HUES6 (cell line): ENCODE data around the gene RPL18.

ENCODE experiments used
- H3K27ac ChIP-seq: 2 replicates; pipeline ENCODE4 v1.7.0; 2013; ENCODE audit warnings: low read depth, mild to moderate bottlenecking, low read length, inconsistent platforms
- H3K27me3 ChIP-seq: 2 replicates; pipeline ENCODE4 v1.6.1; 2013; ENCODE audit warnings: low read length; ENCODE audit not compliant: control insufficient read depth, insufficient read depth
- H3K36me3 ChIP-seq: 2 replicates; pipeline ENCODE4 v1.6.1; 2013; ENCODE audit warnings: low read length; ENCODE audit not compliant: control insufficient read depth, insufficient read depth
- H3K4me1 ChIP-seq: 2 replicates; pipeline ENCODE4 v1.6.1; 2013; ENCODE audit warnings: low read length; ENCODE audit not compliant: control insufficient read depth, insufficient read depth
- H3K4me3 ChIP-seq: 2 replicates; pipeline ENCODE4 v1.5.1; 2013; ENCODE audit warnings: low read depth, low read length
- H3K9ac ChIP-seq: one replicate; pipeline ENCODE4 v1.6.1; 2013; ENCODE audit warnings: mild to moderate bottlenecking, low read length
- H3K9me3 ChIP-seq: 2 replicates; pipeline ENCODE4 v1.6.1; 2013; ENCODE audit warnings: low read depth, low read length; ENCODE audit not compliant: control insufficient read depth, insufficient read depth

Gene RPL18

GRCh38 chr19:48617146-48617937, 1.6 kb downstream of the RPL18 start:
- peak overlapping the region; percentile 38 for H3K27ac ChIP-seq

DNA sequence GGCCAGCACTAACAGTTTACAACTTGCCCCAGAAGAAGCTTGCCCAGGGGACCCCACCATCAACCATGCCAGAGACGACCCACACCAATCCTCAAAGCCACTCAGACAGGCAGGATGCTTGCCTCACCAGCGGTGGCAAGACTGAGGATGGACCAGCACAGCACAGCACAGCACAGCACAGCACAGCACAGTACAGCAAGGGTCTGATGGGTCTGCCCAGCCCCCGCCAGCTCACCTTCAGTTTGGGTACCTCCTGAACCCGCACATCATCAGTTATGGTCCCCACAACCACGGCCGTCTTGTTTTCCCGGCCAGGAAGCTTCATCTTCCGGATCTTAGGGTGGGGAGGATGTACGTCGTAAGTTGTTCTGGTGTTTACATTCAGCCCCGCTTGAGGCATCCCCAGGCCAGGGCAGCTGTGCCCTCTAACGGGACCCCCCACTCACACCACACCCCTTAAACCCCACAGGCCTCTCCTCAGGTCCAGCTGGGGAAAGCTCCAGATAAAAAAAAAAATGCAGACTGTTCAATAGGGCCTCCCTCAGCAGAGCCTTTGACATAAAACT, 2.4 kb downstream of the RPL18 start:
- H3K27ac ChIP-seq: peak overlapping the region; percentile 38; the same call in 1 of the 2 replicates
- H3K27me3 ChIP-seq: no peaks in the 10 kb centered on the region
- no peak overlapping the region for H3K4me3 ChIP-seq
- H3K9ac ChIP-seq: peak overlapping the region; percentile 95
- peaks cover 43% of the 10 kb centered on the region for H3K4me1 ChIP-seq
- peaks cover 43% of the 10 kb centered on the region for H3K36me3 ChIP-seq
- no peaks in the 10 kb centered on the region for H3K9me3 ChIP-seq

More at GRCh38 chr19:48617146-48617937, 1.6 kb downstream of the RPL18 start:
- H3K27me3 ChIP-seq: no peaks in the 10 kb centered on the region
- H3K4me3 ChIP-seq: peak overlapping the region; percentile 91
- H3K9me3 ChIP-seq: no peaks in the 10 kb centered on the region
- H3K36me3 ChIP-seq: peaks cover 41% of the 10 kb centered on the region
- peaks cover 43% of the 10 kb centered on the region for H3K4me1 ChIP-seq
- H3K9ac ChIP-seq: peak overlapping the region; percentile 95

GRCh38 chr19:48616041-48616436, 2.9 kb downstream of the RPL18 start:
- Histone ChIP-seq H3K9ac (peak overlapping the region; percentile 79), H3K9me3 (no peaks in the 10 kb centered on the region), H3K4me3 (peak overlapping the region; percentile 49; the same call in 1 of the 2 replicates), H3K27ac (peak overlapping the region; percentile 89; the same call in 1 of the 2 replicates), H3K4me1 (peaks cover 43% of the 10 kb centered on the region), H3K36me3 (peaks cover 43% of the 10 kb centered on the region), H3K27me3 (no peaks in the 10 kb centered on the region)

DNA sequence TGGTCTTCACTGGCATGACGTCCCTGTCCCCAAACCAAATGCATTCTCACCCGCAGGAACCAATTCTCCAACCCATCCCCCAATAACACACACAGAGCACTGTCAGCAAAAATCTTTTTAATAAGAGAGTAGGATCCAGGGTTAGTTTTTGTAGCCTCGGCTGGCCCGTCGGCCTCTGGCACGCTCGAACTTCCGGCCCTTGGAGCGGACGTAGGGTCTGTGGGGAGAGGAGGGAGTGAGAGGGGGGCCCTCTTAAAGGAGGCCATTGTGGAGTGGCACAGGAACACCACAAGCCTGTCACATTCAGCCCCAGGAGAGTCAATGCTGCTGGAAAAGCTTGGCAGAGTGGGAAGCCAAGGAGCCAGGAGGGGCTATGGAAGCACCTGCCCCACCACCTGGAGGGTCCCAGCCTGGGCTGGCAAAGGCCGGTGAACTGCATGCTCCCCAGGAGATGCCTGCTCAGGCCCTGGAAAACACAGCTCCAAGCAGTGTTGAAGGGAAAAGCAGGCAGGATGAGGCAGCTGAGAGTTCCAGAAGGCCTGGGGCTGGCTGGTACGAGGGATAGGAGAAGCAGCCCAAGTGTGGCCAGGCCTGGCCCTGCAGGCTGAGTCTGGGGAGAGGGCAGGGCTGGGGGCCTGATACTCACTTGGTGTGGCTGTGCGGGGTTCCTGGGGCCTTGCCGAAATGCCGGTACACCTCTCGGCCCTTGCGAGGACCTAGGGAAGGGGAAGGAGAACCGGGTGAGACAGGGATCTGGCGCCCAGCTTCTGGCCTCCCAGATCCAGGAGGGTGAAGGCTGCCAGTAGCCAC, 3.5 kb downstream of the RPL18 start:
- H3K4me3 ChIP-seq: peak overlapping the region; percentile 49
- H3K27ac ChIP-seq: peak overlapping the region; percentile 89
- H3K9ac ChIP-seq: peak overlapping the region; percentile 79

DNA sequence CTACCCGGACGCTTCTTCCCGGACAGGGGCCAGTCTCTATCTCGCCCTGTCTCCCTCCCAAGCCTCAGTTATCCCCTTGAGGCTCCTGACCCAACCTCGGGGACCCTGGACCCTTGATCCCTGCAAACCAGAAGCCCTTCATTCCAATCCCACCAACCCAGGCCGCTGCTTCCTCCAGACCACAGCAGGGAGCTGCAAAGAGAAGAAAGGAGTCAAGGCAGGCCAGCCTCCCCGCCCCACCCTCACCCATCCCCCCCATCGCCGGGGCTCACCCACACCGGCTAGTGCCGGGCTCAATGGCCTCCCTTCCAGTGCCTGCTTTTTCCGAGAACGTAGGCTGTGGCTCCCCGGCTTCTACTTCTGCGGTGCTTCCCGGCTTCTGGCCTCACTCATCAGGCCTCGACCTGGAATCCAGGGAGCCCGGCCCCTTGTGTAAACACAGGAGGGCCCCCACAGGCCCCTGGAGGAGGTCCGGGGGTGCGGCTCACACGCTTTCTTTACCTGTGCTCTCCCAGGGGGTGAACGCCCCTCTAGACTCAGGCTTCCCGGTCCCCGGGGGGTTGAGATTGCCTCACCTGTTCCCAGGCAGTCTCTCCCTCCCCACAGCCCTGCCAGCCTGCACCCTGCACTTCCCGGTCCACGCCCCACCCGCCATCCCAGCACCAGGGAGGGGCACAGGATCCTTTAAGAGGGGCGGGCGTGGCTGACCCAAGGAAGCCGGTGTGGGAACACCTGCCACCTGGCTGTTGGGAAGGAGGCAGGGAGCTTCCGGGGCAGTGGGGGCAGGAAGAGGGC, 4.3 kb downstream of the RPL18 start, which contains the start of gene FAM83E:
TSS of gene FAM83E (minus strand) at position 641 of the 795 bp plus-strand sequence. CDS start 1,704 bp downstream, outside the sequence.
- Histone ChIP-seq H3K36me3 (peaks cover 43% of the 10 kb centered on the region), H3K27me3 (no peaks in the 10 kb centered on the region), H3K9me3 (no peaks in the 10 kb centered on the region), H3K27ac (peak within 1 kb of the TSS; percentile 89), H3K4me1 (peaks cover 43% of the 10 kb centered on the region), H3K9ac (peak within 1 kb of the TSS; percentile 79), H3K4me3 (peak within 1 kb of the TSS; percentile 49)

More for the DNA sequence above, 3.5 kb downstream of the RPL18 start:
- no peaks in the 10 kb centered on the region for H3K27me3 ChIP-seq
- H3K9me3 ChIP-seq: no peaks in the 10 kb centered on the region
- peaks cover 43% of the 10 kb centered on the region for H3K36me3 ChIP-seq
- H3K4me1 ChIP-seq: peaks cover 43% of the 10 kb centered on the region

DNA sequence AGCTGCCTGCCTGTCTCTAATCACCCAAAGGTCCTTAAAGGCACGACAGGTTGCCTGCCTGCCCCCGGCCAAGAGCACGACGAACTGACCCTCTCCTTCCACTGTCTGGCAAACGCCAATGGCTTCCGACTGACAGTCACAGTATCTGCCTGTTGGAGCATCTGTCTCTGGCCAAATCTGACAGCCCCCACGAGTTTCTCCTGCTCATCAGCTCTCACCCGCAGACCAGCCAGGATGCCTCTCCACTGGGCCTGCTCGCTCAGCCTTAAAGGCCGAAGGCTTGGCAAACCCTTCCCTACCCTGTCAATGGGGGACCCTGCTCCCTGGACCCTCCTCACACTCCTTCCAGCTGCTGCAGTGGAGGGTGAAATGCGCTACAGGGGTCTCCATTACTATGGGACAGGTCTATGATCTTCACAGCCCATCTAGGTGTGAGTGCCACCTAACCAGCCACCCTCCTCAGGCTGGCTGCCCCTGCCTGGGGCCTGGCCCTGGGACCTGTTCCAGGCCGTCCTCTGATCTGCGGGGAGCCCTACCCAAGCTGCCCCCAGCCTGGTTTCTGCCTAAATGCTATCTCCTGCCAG, 5.0 kb downstream of the RPL18 start:
- peak overlapping the region; percentile 89 for H3K27ac ChIP-seq
- peaks cover 44% of the 10 kb centered on the region for H3K4me1 ChIP-seq
- H3K9ac ChIP-seq: peak overlapping the region; percentile 79

GRCh38 chr19:48613024-48613851, 5.7 kb downstream of the RPL18 start:
- H3K4me1 ChIP-seq: peaks cover 45% of the 10 kb centered on the region
- H3K4me3 ChIP-seq: no peak overlapping the region
- no peak overlapping the region for H3K27ac ChIP-seq
- H3K9me3 ChIP-seq: no peaks in the 10 kb centered on the region
- H3K27me3 ChIP-seq: no peaks in the 10 kb centered on the region
- peaks cover 43% of the 10 kb centered on the region for H3K36me3 ChIP-seq
- peak overlapping the region; percentile 79 for H3K9ac ChIP-seq

More for the DNA sequence above, 5.0 kb downstream of the RPL18 start:
- Histone ChIP-seq H3K4me3 (peak overlapping the region; percentile 49), H3K27me3 (no peaks in the 10 kb centered on the region), H3K9me3 (no peaks in the 10 kb centered on the region), H3K36me3 (peaks cover 43% of the 10 kb centered on the region)

DNA sequence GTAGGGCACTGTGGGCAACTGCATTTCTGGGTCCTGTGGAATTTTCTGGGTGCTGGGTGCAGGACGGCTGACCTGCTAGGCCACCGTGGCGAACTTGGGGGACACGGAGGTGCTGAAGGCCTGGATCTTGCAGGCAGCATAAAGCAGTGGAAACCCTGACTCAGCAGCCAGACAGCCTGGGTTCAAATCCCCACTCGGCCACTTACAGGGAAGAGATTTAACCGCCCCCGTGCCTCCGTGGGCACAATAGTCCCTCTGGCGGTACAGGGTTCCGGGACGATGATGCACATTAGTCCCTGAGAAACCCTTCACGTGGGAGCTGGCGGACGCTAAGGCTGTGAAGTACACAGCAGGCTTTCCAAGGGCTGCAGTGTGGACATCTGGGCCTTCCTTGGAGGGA, 7.1 kb downstream of the RPL18 start:
- no peaks in the 10 kb centered on the region for H3K9me3 ChIP-seq
- H3K4me1 ChIP-seq: peaks cover 34% of the 10 kb centered on the region
- H3K36me3 ChIP-seq: peaks cover 30% of the 10 kb centered on the region
- H3K27me3 ChIP-seq: no peaks in the 10 kb centered on the region
- no peak overlapping the region for H3K27ac ChIP-seq
- no peak overlapping the region for H3K4me3 ChIP-seq
- no peak overlapping the region for H3K9ac ChIP-seq

DNA sequence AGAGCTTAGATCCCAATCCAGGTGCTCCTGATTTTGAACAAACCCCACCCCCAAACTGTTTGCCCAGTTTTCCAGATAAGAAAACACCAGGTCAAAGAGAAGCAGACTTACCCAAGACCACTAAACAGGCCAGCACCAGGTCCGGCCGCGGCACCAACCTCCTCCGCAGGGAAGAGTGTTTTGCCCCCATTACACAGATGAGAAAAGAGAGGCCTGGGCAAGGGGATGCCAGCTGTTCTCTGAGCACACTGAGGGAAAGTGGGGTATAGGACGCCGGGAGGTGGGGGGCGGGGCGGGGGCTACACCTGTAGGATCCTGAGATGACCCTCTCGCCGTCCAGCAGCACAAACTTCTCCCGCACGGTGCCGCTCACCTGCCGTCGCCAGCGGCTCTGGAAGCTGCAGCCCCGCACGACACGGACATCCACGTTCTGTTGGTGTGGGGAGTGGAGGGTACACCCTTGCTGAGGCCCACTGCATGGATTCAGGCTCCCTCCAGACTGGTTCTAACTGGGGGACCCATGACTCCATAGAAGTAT, 9.3 kb downstream of the RPL18 start:
- no peak overlapping the region for H3K9ac ChIP-seq
- H3K9me3 ChIP-seq: no peaks in the 10 kb centered on the region
- H3K4me3 ChIP-seq: no peak overlapping the region
- H3K4me1 ChIP-seq: peaks cover 12% of the 10 kb centered on the region
- peaks cover 10% of the 10 kb centered on the region for H3K36me3 ChIP-seq
- H3K27me3 ChIP-seq: no peaks in the 10 kb centered on the region
- H3K27ac ChIP-seq: no peak overlapping the region
